Prostate gland (tissue), 2 donors: Measurements from ENCODE around the gene NDUFS1.

Source experiments
- POLR2A ChIP-seq: fragments of 450-650 bp; IDR thresholded peaks from one replicate; pipeline ENCODE4 v1.6.1; 2016; ENCODE audit warnings: antibody characterized with exemption, mild to moderate bottlenecking
- TF ChIP-seq, protein P1 (sequence below), 4 experiments: fragments of 200-600 bp in 2 of 4; fragments of 450-650 bp in 2 of 4; sonication (generic) in 2 of 4; IDR thresholded peaks; 1 replicate in 3 of 4; 2 replicates in 1 of 4; pipeline ENCODE4 v1.5.1; 2016 to 2019; ENCODE audit warnings: antibody characterized with exemption in 4 of 4, mild to moderate bottlenecking in 2 of 4, moderate library complexity in 2 of 4

DNA sequence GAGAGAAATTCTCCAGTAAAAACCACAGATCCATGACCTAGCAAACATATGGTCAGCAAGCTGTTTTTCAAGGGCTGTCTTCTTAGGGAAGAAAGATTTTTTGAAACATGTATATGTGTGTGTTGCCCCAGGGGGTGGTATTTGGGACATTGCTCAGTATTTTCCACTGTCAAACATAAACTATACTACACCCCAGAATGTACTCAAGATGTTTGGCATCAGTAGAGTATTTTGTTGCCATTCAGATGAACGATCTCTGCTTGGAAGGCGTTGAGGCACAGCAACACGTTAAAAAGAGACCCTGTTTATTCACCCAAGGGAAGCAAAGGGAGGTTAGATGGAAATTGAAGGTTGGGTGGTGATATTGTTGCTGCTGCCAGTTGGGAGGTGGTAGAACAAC lies 30.4 kb upstream of the NDUFS1 start:
- TF ChIP-seq, protein P1, sequence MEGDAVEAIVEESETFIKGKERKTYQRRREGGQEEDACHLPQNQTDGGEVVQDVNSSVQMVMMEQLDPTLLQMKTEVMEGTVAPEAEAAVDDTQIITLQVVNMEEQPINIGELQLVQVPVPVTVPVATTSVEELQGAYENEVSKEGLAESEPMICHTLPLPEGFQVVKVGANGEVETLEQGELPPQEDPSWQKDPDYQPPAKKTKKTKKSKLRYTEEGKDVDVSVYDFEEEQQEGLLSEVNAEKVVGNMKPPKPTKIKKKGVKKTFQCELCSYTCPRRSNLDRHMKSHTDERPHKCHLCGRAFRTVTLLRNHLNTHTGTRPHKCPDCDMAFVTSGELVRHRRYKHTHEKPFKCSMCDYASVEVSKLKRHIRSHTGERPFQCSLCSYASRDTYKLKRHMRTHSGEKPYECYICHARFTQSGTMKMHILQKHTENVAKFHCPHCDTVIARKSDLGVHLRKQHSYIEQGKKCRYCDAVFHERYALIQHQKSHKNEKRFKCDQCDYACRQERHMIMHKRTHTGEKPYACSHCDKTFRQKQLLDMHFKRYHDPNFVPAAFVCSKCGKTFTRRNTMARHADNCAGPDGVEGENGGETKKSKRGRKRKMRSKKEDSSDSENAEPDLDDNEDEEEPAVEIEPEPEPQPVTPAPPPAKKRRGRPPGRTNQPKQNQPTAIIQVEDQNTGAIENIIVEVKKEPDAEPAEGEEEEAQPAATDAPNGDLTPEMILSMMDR (IDR thresholded peaks at IDR 0.05) = no peak
- TF ChIP-seq POLR2A = no peak
